GM23338 (cell line): ENCODE results near the gene RCCD1. TPM values are rescaled to one million over a fixed set of nuclear protein-coding genes. Genes with fewer than 3 reads are reported as not detected.

Experiments used
- ATAC-seq: fragments of 200-7000 bp; cut with Tn5 transposase; 3 replicates; pipeline ENCODE4 v1.9.1; 2020
- DNase-seq: peaks from one replicate; pipeline ENCODE4 v3.0.0-alpha.2; 2015; ENCODE audit warnings: low spot score
- H2AFZ ChIP-seq: fragments of 200-600 bp; sonication (generic); 2 replicates; pipeline ENCODE4 v1.8.0; 2016; ENCODE audit warnings: antibody characterized with exemption, mild to moderate bottlenecking, moderate library complexity
- H3F3A ChIP-seq: fragments of 200-600 bp; sonication (generic); replicated peaks from 2 replicates; pipeline ENCODE4 v1.8.0; 2017; ENCODE audit warnings: antibody characterized with exemption, mixed run types, low read depth
- H3K27ac ChIP-seq: fragments of 200-600 bp; sonication (generic); 2 replicates; pipeline ENCODE4 v1.6.1; 2016; ENCODE audit warnings: low read depth
- H3K27me3 ChIP-seq: fragments of 200-600 bp; sonication (generic); 2 replicates; pipeline ENCODE4 v1.8.0; 2016; ENCODE audit warnings: mild to moderate bottlenecking, mixed run types, moderate library complexity; ENCODE audit not compliant: insufficient read depth
- H3K36me3 ChIP-seq: fragments of 200-600 bp; sonication (generic); 2 replicates; pipeline ENCODE4 v1.8.0; 2016; ENCODE audit warnings: mild to moderate bottlenecking; ENCODE audit not compliant: insufficient read depth
- H3K4me1 ChIP-seq: fragments of 200-600 bp; sonication (generic); 2 replicates; pipeline ENCODE4 v1.8.0; 2016; ENCODE audit warnings: mild to moderate bottlenecking, moderate library complexity; ENCODE audit not compliant: insufficient read depth
- H3K4me2 ChIP-seq: fragments of 200-600 bp; sonication (generic); 2 replicates; pipeline ENCODE4 v1.7.1; 2017; ENCODE audit warnings: mixed run types
- H3K4me3 ChIP-seq: fragments of 200-600 bp; sonication (generic); 2 replicates; pipeline ENCODE4 v1.6.1; 2016; ENCODE audit warnings: mixed run types
- H3K79me2 ChIP-seq: fragments of 200-600 bp; sonication (generic); replicated peaks from 2 replicates; pipeline ENCODE4 v1.8.0; 2017; ENCODE audit warnings: mild to moderate bottlenecking; ENCODE audit not compliant: insufficient read depth
- H3K9me2 ChIP-seq: fragments of 200-600 bp; sonication (generic); 2 replicates; pipeline ENCODE4 v1.8.0; 2017; ENCODE audit not compliant: insufficient read depth
- H4K20me1 ChIP-seq: fragments of 200-600 bp; sonication (generic); replicated peaks from 2 replicates; pipeline ENCODE4 v1.8.0; 2017; ENCODE audit warnings: mild to moderate bottlenecking; ENCODE audit not compliant: insufficient read depth
- H3K27ac Mint-ChIP-seq: 2 replicates; pipeline ENCODE4 v1.8.0; 2020; ENCODE audit warnings: inconsistent platforms, mild to moderate bottlenecking, moderate library complexity, mixed read lengths
- H3K27me3 Mint-ChIP-seq: 3 replicates; pipeline ENCODE4 v1.8.0; 2022; ENCODE audit warnings: low read depth, mild to moderate bottlenecking, moderate library complexity, mixed read lengths, inconsistent platforms; ENCODE audit not compliant: insufficient read depth, poor library complexity
- H3K36me3 Mint-ChIP-seq: 3 replicates; pipeline ENCODE4 v1.8.0; 2021; ENCODE audit warnings: low read depth, mild to moderate bottlenecking, inconsistent platforms, moderate library complexity, mixed read lengths
- H3K4me1 Mint-ChIP-seq: 3 replicates; pipeline ENCODE4 v1.8.0; 2020; ENCODE audit warnings: mild to moderate bottlenecking, inconsistent platforms, mixed read lengths
- H3K4me3 Mint-ChIP-seq: 3 replicates; pipeline ENCODE4 v1.8.0; 2021; ENCODE audit warnings: moderate library complexity, mild to moderate bottlenecking, inconsistent platforms, mixed read lengths
- H3K9me3 Mint-ChIP-seq: 3 replicates; pipeline ENCODE4 v1.8.0; 2020; ENCODE audit warnings: moderate library complexity, mild to moderate bottlenecking, inconsistent platforms, mixed read lengths
- CREB1 ChIP-seq: fragments of 250-450 bp; sonication (Bioruptor Pico); IDR thresholded peaks from 2 replicates; pipeline ENCODE4 v1.5.0; 2020; ENCODE audit warnings: low read depth, mild to moderate bottlenecking, moderate library complexity
- CTCF ChIP-seq, 2 experiments: fragments of 200-600 bp in 1 of 2; sonication (generic) in 1 of 2; conservative IDR thresholded peaks; 2 replicates each; pipeline versions ENCODE4 v1.5.1 to v1.6.1; 2016 to 2017; ENCODE audit warnings: antibody characterized with exemption in 2 of 2, low read depth in 2 of 2, mild to moderate bottlenecking in 2 of 2, moderate library complexity in 1 of 2
- ETS1 ChIP-seq: IDR thresholded peaks from 2 replicates; pipeline ENCODE4 v1.6.1; 2016; ENCODE audit warnings: antibody characterized with exemption
- EZH2 ChIP-seq: fragments of 200-600 bp; sonication (generic); IDR thresholded peaks from one replicate; pipeline ENCODE4 v1.8.0; 2017; ENCODE audit warnings: antibody characterized with exemption, mild to moderate bottlenecking, low read depth; ENCODE audit not compliant: unreplicated experiment
- EZH2phosphoT487 ChIP-seq: fragments of 200-600 bp; sonication (generic); IDR thresholded peaks from one replicate; pipeline ENCODE4 v1.8.1; 2018; ENCODE audit warnings: antibody characterized with exemption; ENCODE audit not compliant: unreplicated experiment
- JUNB ChIP-seq: IDR thresholded peaks from one replicate; pipeline ENCODE4 v1.6.1; 2016; ENCODE audit warnings: antibody characterized with exemption; ENCODE audit not compliant: unreplicated experiment
- NANOG ChIP-seq: IDR thresholded peaks from 2 replicates; pipeline ENCODE4 v1.6.1; 2016; ENCODE audit warnings: antibody characterized with exemption, borderline replicate concordance
- POLR2AphosphoS5 ChIP-seq: IDR thresholded peaks from 2 replicates; pipeline ENCODE4 v1.6.1; 2016; ENCODE audit warnings: antibody characterized with exemption, low read depth
- REST ChIP-seq: IDR thresholded peaks from one replicate; pipeline ENCODE4 v1.6.1; 2018; ENCODE audit warnings: antibody characterized with exemption; ENCODE audit not compliant: unreplicated experiment
- STAT1 ChIP-seq: IDR thresholded peaks from one replicate; pipeline ENCODE4 v1.6.1; 2016; ENCODE audit warnings: antibody characterized with exemption; ENCODE audit not compliant: unreplicated experiment
- ZNF114 ChIP-seq: fragments of 250-450 bp; sonication (Bioruptor Pico); IDR thresholded peaks from 2 replicates; pipeline ENCODE4 v1.5.0; 2020; ENCODE audit warnings: mild to moderate bottlenecking, moderate library complexity
- ZNF331 ChIP-seq: fragments of 250-450 bp; sonication (Bioruptor Pico); IDR thresholded peaks from 2 replicates; pipeline ENCODE4 v1.5.0; 2020; ENCODE audit warnings: low read depth, mild to moderate bottlenecking, moderate library complexity
- ZNF462 ChIP-seq: fragments of 250-450 bp; sonication (Bioruptor Pico); IDR thresholded peaks from 2 replicates; pipeline ENCODE4 v1.5.0; 2020; ENCODE audit warnings: mild to moderate bottlenecking, moderate library complexity
- polyA plus RNA-seq: library from polyadenylated mRNA; unstranded; fragments of >200 nt; fragmentation: Nextera tagmentation; extraction: Ambion mirVana; gene quantifications from 2 replicates; pipeline ENCODE4 v1.2.1, GENCODE V29; 2016
- total RNA-seq: library from RNA; depleted of rRNA; stranded (reverse); fragments of >200 nt; shearing (Covaris generic); gene quantifications from 2 replicates; pipeline ENCODE4 v1.2.3, GENCODE V29; 2014

RCCD1 gene
- total and polyA plus RNA-seq, 2 experiments from 2014 or later: 10.8 to 17.1 TPM

GRCh38 chr15:90913398-90913944, 41.2 kb upstream of the RCCD1 start:
- peaks cover 5% of the 10 kb centered on the region for H3K36me3 Mint-ChIP-seq
- ATAC-seq (no peak), DNase-seq (no peak)
- Histone ChIP-seq H3K9me2 (no peaks in the 10 kb centered on the region), H3K27me3 (no peaks in the 10 kb centered on the region), H3K4me1 (no peaks in the 10 kb centered on the region), H4K20me1 (no peaks in the 10 kb centered on the region), H3F3A (no peaks in the 10 kb centered on the region), H3K36me3 (no peaks in the 10 kb centered on the region), H2AFZ (no peak overlapping the region), H3K4me2 (no peak overlapping the region), H3K27ac (no peak overlapping the region), H3K79me2 (no peaks in the 10 kb centered on the region), H3K4me3 (no peak overlapping the region)
- peaks cover 6% of the 10 kb centered on the region for H3K27me3 Mint-ChIP-seq
- peaks cover 6% of the 10 kb centered on the region for H3K4me1 Mint-ChIP-seq
- H3K9me3 Mint-ChIP-seq: no peaks in the 10 kb centered on the region
- TF ChIP-seq CTCF (conservative IDR thresholded peaks at IDR 0.05; ENCODE audit: low read depth in 2 of 2): no peak
- TF ChIP-seq JUNB: no peak
- no peak for TF ChIP-seq ZNF114 (CRISPR knock-in tag)
- no peak for TF ChIP-seq ETS1
- no peak for TF ChIP-seq ZNF462 (CRISPR knock-in tag)
- TF ChIP-seq EZH2phosphoT487: no peak
- TF ChIP-seq POLR2AphosphoS5: no peak
- TF ChIP-seq CREB1 (CRISPR knock-in tag): no peak
- TF ChIP-seq NANOG: no peak
- TF ChIP-seq EZH2: no peak
- no peak for TF ChIP-seq STAT1
- no peak for TF ChIP-seq ZNF331
- no peak for TF ChIP-seq REST
- H3K4me3 Mint-ChIP-seq: no peak overlapping the region
- H3K27ac Mint-ChIP-seq: no peak overlapping the region
